HG03060 (cell line): ENCODE results near the gene PDE4D.

Experiments used
- ATAC-seq: cut with Tn5 transposase; IDR thresholded peaks from one replicate; pipeline ENCODE4 v1.9.1; 2021; ENCODE audit warnings: low read depth, moderate number of reproducible peaks; ENCODE audit not compliant: unreplicated experiment

Gene PDE4D

GRCh38 chr5:59140133-59140532 is 753.4 kb downstream of the PDE4D start:
- no peak for ATAC-seq

DNA sequence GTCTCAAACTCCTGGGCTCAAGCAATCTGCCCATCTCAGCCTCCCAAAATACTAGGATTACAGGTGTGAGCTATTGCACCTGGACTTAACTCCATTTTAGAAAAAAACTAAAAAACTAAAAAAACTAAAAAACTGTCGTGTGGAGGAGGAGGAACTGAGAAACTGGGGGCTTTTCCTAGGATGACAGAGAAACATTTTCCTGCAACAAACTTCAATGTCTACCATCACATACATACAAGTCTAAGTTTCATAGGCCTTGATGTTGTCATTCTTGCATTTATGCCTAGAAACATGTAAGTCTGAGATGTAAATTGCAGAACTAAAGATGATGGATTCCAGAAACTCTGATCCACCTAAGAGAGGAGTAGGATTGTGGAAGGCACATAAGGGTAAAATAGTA is 753.8 kb downstream of the PDE4D start:
- no peak for ATAC-seq

DNA sequence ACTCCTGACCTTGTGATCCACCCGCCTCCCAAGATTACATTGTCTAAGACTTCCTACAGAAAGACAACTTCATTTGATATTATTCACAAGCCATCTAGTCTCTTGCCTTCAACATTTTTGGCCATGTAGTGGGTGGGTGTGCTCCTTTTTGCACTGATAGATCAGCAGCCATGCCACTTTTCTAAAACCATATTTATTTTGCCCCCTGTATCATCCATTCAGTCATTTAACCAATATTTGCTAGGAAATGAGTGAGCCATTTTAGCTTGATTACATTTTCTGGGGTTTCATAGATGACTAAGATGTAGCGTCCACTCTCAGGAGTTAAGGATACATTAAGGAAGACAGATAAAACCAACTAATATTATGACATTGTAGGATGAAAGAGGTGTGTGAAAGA is 755.0 kb downstream of the PDE4D start:
- no peak for ATAC-seq

DNA sequence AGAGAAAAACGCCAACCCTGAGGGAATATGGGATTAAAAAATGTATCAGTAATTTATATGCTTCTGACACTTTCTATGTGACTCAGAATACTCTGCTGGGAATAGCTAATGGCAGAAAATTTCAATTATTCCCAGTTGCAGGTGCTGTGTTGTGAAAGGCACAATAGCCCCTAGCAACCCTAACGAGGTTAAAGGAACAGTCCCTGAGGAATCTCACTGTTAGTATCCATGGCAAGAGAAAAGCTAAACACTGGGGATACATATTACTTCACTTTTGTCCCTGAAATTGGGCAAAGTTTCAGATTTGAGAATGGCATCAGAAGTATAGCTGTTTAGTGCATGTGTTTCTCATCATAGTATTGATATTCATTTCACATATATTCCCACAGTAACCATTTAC is 755.7 kb downstream of the PDE4D start:
- ATAC-seq: no peak

- ATAC-seq: no peak
These were observed 757.0 kb downstream of the PDE4D start for GRCh38 chr5:59136549-59136948.

GRCh38 chr5:59134471-59135163 is 758.9 kb downstream of the PDE4D start:
- ATAC-seq: no peak

- no peak for ATAC-seq
These were observed 759.7 kb downstream of the PDE4D start for GRCh38 chr5:59133764-59134261.

- ATAC-seq: no peak
These were observed 761.4 kb downstream of the PDE4D start for GRCh38 chr5:59132131-59132530.

DNA sequence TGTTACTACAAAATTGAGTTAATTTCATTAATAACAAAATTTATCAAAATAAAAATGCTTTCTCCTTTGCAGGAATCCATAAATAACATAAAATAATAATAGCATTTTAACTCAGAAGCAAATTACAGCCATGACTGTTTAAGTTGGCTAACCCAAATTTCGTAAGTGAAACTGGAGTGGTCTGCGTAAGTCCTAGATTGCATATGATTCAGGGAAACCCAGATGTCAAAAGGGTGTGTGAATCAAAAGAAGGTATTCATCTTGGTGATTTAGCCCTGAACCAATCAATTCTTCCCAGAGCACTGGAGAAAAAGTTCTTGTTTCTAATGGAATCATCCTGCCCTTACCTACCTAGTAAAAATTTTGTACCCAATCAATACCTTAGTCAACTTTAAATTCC is 763.1 kb downstream of the PDE4D start:
- ATAC-seq: no peak

- ATAC-seq: no peak
These were observed 764.8 kb downstream of the PDE4D start for GRCh38 chr5:59128646-59129290.

DNA sequence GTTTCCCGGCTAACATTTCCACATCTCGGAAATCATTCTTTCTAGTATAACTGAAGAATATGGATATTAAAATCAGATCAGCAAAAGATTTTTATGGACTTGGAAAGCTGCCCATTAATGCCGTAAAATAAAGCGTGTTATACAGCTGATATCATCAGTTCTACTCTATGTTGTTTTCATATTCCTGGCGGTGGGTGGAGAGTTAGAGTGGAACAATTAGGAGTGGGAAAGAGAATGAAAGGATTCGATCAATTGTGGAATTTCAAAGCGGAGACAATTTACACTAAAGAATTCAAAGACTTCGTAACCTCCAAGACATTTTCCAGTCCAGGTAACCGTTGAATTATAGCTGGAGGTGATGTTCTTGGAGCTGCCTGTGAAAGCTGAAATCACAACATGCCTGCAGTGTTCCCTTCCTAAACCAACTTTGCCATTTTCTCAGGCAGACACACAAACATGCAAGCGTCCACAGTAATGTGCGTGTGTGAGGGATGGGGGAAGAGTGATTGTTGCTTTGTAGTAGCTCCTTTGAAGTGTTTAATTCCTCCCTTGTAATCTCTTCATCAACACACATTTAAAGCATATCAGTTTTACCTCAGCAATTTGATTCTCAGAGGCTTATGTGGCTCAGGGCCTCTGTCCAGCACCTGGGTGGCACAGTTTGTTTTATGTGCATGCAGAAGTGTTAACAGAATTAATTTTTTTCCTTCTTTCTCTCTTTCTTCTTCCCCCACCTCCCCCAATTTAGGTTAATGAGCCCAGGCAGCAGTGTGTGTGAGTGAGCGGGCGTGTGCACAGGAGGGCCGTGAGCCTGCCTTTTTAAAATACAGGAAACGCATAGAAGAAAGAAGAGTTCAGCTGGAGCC is 766.6 kb downstream of the PDE4D start:
- ATAC-seq: no peak

DNA sequence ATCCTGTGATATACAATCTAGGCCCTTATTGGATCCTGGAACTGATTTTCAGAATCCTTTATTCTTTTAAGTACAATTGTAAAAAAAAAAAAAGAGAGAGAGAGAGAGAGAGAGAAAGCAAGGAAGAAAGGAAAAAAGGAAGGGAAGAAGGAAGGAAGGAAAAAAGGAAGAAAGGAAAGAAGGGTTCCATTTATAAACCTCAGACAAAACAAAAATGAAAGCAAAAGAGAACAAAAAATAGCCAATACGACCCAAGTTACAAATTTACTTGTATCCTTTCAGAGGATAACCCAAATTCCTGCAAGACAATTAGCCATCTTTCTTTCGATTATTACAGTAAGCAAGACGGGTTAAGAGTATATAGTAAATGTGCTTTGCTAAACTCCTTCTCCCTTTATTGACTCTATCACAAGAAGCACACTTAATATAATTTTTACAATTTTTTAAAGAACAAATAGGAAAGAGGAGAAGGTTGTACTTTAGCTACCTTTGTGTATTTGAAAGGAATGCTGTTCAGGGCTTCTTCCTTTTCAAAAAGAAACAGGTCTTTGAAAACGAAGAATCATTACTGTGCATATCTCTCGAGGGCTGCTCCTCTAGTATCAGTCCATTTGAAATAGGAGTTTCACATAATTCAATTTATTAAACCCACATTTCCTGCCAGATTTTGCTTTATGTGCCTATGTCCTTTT is 767.4 kb downstream of the PDE4D start:
- ATAC-seq: no peak

GRCh38 chr5:59125011-59125961 is 768.2 kb downstream of the PDE4D start:
- no peak for ATAC-seq

DNA sequence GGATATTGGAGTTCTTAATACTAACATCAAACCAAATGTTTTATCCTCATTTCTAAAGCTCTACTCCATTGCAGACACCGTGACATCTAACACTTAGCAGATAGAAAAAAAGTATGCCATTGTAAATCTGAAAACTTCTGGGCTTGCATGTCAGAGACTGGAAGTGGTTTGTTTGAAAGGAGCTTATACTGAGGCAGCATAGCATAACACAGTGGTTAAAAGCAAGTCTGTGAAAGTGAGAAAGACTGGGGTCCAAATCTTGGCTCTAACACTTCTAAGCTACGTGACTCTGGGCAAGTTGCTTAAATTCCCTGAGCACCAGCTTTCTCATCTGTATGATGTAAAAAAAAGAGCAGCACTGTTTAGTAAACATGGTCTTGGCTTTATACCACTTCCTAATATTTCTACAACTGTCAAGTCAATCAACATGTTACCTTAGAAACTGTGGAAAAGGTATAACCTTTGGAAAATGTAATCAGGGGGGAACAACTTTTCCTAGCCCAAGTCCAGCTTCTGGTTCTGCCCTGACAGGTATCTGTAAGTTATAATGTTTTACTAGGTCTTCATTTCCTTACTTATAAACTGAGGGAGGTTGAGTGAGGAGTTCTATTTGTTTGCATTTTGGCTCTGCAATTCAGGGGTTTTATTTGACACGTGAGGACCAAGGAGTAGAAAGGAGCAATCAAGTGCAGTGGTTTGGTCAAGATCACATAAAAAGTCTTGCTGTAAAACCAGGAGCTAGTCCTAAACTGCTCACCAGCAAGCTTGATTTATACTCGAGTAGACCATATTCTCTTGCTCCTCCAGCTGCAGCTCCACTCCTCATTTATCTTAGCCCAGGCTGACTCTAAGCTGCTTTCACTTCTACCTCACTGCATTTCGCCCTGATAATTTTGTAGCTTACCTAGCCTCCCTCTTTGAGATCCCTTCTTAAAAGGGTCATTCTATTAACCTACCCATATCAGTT is 769.6 kb downstream of the PDE4D start:
- ATAC-seq: no peak

- ATAC-seq: no peak
These were observed 774.0 kb downstream of the PDE4D start for GRCh38 chr5:59119480-59119879.

GRCh38 chr5:59117320-59117719 is 776.2 kb downstream of the PDE4D start:
- ATAC-seq: no peak

DNA sequence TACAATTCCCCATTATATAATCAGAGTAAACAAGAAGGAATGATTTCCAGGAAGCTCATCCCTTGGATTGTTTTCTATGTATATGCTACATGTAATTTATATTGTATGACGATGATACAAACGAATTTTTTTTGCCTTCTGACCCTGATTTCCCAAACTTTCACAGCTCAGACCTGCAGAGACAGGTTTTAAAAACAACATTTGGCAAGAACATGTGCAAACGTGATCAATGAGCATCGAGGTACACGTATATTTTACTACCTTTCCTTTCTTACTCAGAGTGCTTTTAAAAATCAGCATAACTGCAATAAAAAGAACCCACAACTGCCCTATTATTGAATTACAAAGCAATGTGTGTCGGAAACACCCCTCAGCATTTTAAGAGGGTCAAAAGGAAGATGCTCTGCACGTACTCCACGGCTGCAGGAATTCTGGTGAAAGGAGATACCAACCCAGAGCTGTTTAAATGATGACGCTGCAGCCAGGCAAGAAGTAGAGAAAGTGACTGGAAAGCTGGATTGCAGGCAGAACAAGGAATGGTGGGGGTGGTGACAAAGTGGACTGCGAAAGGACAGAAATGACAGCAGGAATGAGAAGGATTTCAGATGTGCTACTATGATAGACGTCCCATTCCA is 777.2 kb downstream of the PDE4D start:
- no peak for ATAC-seq

- ATAC-seq: no peak
These were observed 778.2 kb downstream of the PDE4D start for GRCh38 chr5:59115345-59115744.
